ENCODE data around the gene ZNF74.
A peak's percentile ranks its signal among the peaks of the same experiment; 100 is the strongest.
"Not testable (repeated sequence)": the region's sequence is repeated elsewhere in the genome, so short reads cannot be mapped to it uniquely, and the experiment has no call there.

ZNF74 gene

DNA sequence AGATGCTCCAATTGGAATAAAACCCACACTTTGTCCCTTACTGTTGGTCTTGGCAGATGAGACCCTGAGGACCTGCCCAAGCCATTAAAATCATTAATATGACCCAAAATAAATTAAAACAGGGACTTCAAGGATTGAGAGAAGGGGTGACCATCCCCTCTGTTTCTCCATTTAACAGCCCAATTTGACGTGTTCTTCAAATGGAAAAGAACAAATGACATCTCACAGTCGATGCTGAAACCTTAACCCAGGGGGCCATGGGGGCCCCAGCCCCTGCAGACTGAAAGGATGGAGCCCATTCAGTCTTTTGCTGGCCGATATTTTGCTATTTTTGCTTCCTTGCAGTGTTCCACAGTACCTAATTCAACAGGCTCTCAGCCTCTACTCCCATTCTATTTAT lies 20.5 kb downstream of the ZNF74 start:
- TF ChIP-seq, protein P1, sequence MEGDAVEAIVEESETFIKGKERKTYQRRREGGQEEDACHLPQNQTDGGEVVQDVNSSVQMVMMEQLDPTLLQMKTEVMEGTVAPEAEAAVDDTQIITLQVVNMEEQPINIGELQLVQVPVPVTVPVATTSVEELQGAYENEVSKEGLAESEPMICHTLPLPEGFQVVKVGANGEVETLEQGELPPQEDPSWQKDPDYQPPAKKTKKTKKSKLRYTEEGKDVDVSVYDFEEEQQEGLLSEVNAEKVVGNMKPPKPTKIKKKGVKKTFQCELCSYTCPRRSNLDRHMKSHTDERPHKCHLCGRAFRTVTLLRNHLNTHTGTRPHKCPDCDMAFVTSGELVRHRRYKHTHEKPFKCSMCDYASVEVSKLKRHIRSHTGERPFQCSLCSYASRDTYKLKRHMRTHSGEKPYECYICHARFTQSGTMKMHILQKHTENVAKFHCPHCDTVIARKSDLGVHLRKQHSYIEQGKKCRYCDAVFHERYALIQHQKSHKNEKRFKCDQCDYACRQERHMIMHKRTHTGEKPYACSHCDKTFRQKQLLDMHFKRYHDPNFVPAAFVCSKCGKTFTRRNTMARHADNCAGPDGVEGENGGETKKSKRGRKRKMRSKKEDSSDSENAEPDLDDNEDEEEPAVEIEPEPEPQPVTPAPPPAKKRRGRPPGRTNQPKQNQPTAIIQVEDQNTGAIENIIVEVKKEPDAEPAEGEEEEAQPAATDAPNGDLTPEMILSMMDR (conservative IDR thresholded peaks at IDR 0.05), result no peak
- TF ChIP-seq ZFX (IDR thresholded peaks at IDR 0.05), result no peak
- no peak overlapping the region for H3K27ac ChIP-seq

DNA sequence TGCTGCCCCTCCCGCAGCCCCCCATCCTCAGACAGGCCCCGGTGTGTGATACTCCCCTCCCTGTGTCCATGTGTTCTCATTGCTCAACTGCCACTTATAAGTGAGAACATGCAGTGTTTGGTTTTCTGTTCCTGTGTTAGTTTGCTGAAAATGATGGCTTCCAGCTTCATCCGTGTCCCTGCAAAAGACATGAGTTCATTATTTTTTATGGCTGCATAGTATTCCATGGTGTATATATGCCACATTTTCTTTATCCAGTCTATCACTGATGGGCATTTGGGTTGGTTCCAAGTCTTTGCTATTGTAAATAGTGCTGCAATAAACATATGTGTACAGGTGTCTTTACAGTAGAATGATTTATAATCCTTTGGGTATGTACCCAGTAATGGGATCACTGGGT lies 21.3 kb downstream of the ZNF74 start:
- H3K27ac ChIP-seq, result not testable (repeated sequence)

DNA sequence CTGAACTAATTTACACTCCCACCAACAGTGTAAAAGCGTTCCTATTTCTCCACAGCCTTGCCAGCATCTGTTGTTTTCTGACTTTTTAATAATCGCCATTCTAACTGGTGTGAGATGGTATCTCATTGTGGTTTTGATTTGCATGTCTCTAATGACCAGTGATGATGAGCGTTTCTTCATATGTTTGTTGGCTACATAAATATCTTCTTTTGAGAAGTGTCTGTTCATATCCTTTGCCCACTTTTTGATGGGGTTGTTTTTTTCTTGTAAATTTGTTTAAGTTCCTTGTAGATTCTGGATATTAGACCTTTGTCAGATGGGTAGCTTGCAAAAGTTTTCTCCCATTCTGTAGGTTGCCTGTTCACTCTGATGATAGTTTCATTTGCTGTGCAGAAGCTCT lies 21.7 kb downstream of the ZNF74 start:
- not testable (repeated sequence) for H3K27ac ChIP-seq

DNA sequence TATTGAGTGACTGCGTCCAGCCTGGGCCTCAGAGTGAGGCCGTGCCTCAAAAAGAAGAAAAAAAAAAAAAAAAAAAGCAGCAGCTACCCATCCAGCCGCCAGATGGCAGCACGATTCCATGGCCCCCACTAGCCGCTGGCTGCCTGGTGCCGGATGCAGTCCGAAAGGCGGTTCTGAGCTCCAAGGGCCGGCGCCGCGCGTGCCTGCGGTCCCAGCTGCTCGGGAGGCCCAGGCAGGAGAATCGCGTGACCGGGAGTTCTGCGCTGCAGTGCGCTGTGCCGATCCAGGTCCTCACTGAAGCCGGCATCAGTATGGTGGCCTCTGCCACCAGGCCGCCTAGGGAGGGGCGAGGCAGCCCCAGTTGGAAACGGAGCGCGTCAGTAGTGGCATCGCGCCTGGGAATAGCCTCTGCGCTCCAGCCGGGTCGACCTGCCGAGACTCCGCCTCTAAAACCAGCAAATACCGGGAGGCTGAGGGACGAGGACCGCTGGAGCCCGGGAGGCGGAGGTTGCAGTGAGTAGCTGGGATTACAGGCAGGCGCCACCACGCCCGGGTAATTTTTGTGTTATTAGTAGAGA lies 24.3 kb downstream of the ZNF74 start:
- TF ChIP-seq, protein P1 (conservative IDR thresholded peaks at IDR 0.05), result peak; percentile 97
- no peak; the same call in 1 of the 2 replicates for TF ChIP-seq ZFX (IDR thresholded peaks at IDR 0.05)
- peak overlapping the region; percentile 45; the same call in 1 of the 2 replicates for H3K27ac ChIP-seq

DNA sequence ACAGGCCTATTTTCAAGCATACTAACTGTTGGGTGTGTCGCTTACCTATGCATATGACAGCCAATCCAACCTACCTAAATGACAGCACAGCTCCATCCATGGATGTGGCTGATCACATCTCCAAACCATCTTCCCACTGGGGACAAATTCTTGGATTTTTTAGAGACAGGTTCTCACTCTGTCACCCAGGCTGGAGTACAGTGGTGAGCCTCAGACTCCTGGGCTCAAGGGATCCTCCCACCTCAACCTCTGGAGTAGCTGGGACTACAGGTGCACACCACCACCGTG lies 25.7 kb downstream of the ZNF74 start:
- H3K27ac ChIP-seq, result no peak overlapping the region
- no peak for TF ChIP-seq ZFX (IDR thresholded peaks at IDR 0.05)
- TF ChIP-seq, protein P1 (conservative IDR thresholded peaks at IDR 0.05), result no peak

DNA sequence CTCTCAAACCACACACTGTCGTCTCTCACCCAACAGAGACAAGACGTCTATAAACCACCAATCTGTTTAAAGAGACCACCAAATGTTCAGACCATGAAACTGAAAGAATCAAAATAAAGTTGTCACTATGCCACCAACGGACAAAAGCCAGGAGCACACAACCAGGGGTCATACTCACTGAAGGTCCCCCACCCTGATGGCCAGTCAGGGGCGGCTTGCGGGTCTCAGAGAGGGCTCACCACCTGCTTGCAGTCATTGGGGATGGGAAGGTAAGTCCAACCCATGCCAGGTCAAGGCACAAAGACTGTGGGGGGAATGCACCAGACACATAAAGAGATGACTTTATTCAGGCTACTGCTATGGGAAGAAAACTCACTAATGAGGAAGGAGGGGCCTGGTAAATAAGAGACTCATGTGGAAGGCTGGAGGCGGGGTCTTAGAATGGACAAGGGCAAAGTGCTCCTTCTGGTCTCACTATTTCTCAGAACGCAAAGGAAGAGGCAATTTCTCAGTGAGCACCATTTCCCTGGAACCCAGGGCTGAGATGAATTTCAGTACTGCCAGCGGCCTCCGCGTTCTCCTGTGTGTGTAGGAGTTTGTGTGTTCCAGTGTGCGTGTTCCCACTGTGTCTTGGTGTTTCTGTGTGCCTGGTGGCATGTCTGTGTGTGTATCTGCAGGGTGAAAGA lies 26.3 kb downstream of the ZNF74 start:
- H3K27ac ChIP-seq, result no peak overlapping the region
- no peak for TF ChIP-seq ZFX (IDR thresholded peaks at IDR 0.05)
- TF ChIP-seq, protein P1 (conservative IDR thresholded peaks at IDR 0.05), result no peak

DNA sequence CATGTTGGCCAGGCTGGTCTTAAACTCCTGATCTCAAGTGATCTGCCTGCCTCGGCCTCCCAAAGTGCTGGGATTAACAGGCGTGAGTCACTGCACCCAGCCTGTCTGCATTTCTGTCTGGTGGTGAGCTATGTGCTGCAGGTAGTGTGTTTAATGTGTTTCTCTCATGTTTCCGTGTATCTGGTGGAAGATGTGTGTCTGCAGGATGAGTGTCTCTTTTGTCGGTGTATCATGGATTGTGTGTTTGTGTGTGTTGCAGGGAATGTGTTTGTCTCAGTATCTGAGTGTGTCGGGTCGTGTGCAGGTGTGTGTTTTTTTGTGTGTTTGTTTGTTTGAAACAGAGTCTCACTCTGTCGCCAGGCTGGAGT lies 27.5 kb downstream of the ZNF74 start:
- no peak overlapping the region for H3K27ac ChIP-seq
- TF ChIP-seq, protein P1 (conservative IDR thresholded peaks at IDR 0.05), result no peak
- no peak for TF ChIP-seq ZFX (IDR thresholded peaks at IDR 0.05)

DNA sequence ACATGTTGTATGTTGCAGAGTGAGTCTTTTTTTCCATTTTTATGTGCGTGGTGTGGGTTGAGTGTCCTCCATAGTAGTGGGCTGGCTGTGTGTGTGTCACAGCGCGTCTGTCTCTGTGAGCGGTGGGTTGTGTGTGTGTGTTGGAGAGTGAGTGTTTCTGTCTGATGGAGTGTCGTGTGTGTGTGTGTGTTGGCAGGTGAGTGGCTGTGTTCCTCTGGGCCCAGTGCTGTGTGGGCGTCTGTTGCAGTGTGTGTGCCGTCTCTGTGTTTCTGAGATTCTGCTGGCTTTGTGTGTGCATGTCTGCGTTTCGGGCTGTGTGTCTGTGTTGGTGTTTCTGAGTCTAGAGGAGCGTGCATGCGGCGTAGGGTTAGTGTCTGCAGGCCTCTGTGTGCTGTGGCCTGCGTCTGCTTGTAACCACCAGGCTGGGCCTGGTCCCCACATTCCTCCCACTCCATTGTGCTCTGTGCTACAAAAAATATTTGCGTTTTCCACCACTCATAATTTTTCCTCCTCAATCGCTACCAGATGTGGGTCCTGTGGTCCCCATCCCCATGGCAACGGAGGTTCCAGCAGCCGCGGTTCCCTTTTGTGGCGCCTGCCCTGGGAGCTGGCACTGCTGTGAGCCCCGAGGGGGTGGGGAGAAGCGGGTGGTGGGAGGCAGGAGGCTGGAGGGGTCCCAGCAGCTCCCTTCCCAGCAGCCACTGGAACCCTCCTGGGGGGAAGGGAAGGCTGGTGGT lies 28.5 kb downstream of the ZNF74 start:
- no peak overlapping the region for H3K27ac ChIP-seq
- TF ChIP-seq, protein P1 (conservative IDR thresholded peaks at IDR 0.05), result no peak
- no peak for TF ChIP-seq ZFX (IDR thresholded peaks at IDR 0.05)
